Bronchial epithelial cell (primary cell): Measurements from ENCODE around the gene TPK1. TPM values are rescaled to one million over a fixed set of nuclear protein-coding genes. Genes with fewer than 3 reads are reported as not detected.

ENCODE experiments used
- DNase-seq: peaks from one replicate; pipeline ENCODE4 v3.0.0-alpha.2; 2010; ENCODE audit warnings: low read depth
- FAIRE-seq: peaks from 2 replicates; lab custom pipeline; 2011; peaks lifted over from hg19 to GRCh38; lab: Jason Lieb, UNC
- H3K27me3 ChIP-seq: 2 replicates; pipeline ENCODE4 v1.5.1; 2011; ENCODE audit warnings: low read length; ENCODE audit not compliant: control insufficient read depth, insufficient read depth
- H3K36me3 ChIP-seq: 2 replicates; pipeline ENCODE4 v1.5.1; 2011; ENCODE audit warnings: low read length; ENCODE audit not compliant: control insufficient read depth, insufficient read depth
- H3K4me3 ChIP-seq: 2 replicates; pipeline ENCODE4 v1.5.1; 2011; ENCODE audit warnings: mild to moderate bottlenecking, low read depth, low read length, control low read depth
- CTCF ChIP-seq: IDR thresholded peaks from 2 replicates; pipeline ENCODE4 v1.5.1; 2011; ENCODE audit warnings: mild to moderate bottlenecking, moderate library complexity, low read length, control low read depth, inconsistent platforms; ENCODE audit not compliant: insufficient read depth, severe bottlenecking
- total RNA-seq: library from RNA; depleted of rRNA; stranded (reverse); fragments of >200 nt; gene quantifications from 2 replicates; pipeline ENCODE4 v1.2.1, GENCODE V29; 2014

The TPK1 gene
- total RNA-seq, 1 donor from 2014 or later = 2.4 TPM

DNA sequence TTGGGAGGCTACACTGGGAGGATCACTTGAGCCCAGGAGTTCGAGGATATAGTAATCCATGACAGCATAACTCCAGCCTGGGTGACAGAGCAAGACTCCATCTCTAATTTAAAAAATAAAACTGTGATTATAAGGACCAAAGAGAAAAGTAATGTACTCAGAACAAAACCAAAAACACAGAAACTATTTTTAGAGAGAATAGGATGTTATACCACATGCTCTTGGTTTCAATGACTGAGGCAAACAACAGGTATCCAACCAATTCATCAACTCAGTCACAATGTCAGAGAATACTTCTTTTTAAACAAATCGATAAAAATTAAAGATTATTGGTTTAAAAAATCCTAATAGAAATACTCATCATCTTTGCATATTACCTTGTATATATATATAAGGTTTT is 186.7 kb downstream of the TPK1 start:
- Histone ChIP-seq H3K27me3 (no peaks in the 10 kb centered on the region), H3K4me3 (no peak overlapping the region), H3K36me3 (no peaks in the 10 kb centered on the region)
- no peak for FAIRE-seq
- TF ChIP-seq CTCF = no peak
- no peak for DNase-seq

DNA sequence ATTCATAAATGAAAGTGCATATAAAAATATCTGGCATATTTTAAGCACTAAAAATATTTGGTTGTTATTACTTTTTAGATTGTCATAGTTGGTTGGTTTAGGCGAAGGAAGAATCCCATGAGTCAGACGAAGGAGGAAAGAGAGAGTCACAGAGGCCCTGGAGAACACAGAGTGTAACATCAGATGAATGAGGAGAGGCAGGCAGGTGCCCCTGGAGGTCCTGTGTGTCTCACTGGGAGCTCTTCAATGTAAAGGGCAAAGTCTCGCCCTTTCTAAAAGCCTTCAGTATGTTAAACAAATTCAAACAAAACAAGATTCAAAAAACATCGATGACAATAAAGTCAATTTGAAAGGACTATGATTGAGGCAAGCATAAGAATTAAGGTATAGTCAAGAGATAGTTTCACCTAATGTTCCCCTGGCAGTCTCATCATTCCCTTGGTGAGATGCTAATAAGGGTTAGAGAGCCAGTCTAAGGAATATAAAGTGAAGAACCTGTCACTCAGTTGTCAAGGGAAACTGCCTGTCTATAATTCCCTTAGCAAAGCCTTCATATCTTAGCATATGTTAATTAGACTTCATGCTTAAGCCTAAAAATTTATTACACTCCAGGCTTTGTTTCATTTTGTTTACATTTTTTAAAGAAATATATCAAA is 194.3 kb downstream of the TPK1 start:
- DNase-seq = no peak
- FAIRE-seq = no peak
- H3K27me3 ChIP-seq = no peaks in the 10 kb centered on the region
- no peak overlapping the region for H3K4me3 ChIP-seq
- no peak for TF ChIP-seq CTCF
- no peaks in the 10 kb centered on the region for H3K36me3 ChIP-seq

- no peak overlapping the region for H3K4me3 ChIP-seq
- no peaks in the 10 kb centered on the region for H3K36me3 ChIP-seq
- no peaks in the 10 kb centered on the region for H3K27me3 ChIP-seq
- no peak for TF ChIP-seq CTCF
- DNase-seq (no peak), FAIRE-seq (no peak)
Observed at GRCh38 chr7:144632724-144633123, 203.1 kb downstream of the TPK1 start.

- FAIRE-seq (no peak), DNase-seq (no peak)
- H3K4me3 ChIP-seq = no peak overlapping the region
- no peak for TF ChIP-seq CTCF
- no peaks in the 10 kb centered on the region for H3K36me3 ChIP-seq
- H3K27me3 ChIP-seq = no peaks in the 10 kb centered on the region
Observed at GRCh38 chr7:144629598-144629997, 206.3 kb downstream of the TPK1 start.

DNA sequence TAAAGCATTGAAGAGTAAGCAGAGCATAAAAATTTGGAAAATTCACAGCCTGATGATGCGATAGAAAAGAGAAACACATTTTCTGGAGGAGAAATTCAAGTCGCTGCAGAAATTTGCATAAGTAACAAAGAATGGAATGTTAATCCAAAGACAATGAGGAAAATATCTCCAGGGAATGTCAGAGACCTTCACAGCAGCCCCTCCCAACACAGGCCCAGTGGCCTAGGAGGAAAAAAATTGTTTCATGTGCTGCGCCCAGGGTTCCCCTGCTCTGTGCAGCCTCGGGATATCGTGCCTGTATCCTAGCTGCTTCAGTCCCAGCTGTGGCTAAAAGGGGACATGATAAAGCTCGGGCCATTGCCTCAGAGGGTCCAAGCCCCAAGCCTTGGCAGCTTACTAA is 206.8 kb downstream of the TPK1 start:
- H3K27me3 ChIP-seq = no peaks in the 10 kb centered on the region
- H3K36me3 ChIP-seq = no peaks in the 10 kb centered on the region
- no peak overlapping the region for H3K4me3 ChIP-seq
- FAIRE-seq = no peak
- DNase-seq = no peak
- TF ChIP-seq CTCF = no peak

- H3K4me3 ChIP-seq = no peak overlapping the region
- no peaks in the 10 kb centered on the region for H3K27me3 ChIP-seq
- TF ChIP-seq CTCF = no peak
- no peaks in the 10 kb centered on the region for H3K36me3 ChIP-seq
- FAIRE-seq (no peak), DNase-seq (no peak)
Observed at GRCh38 chr7:144628176-144628575, 207.7 kb downstream of the TPK1 start.
